H9 (cell line): ENCODE data around the gene SPRN. TPM values are rescaled to one million over a fixed set of nuclear protein-coding genes. Genes with fewer than 3 reads are reported as not detected.

Source experiments
- DNase-seq: peaks from one replicate; pipeline ENCODE4 v3.0.0-alpha.2; 2017
- H2AFZ ChIP-seq: one replicate; pipeline ENCODE4 v1.6.1; 2013; ENCODE audit warnings: mild to moderate bottlenecking, low read length, control low read depth, moderate library complexity
- H2AK5ac ChIP-seq: 2 replicates; pipeline ENCODE4 v1.6.1; 2013; ENCODE audit warnings: low read length, control low read depth, mixed read lengths; ENCODE audit not compliant: insufficient read length
- H2BK120ac ChIP-seq: one replicate; pipeline ENCODE4 v1.6.1; 2013; ENCODE audit warnings: low read depth, mild to moderate bottlenecking, low read length, control low read depth, inconsistent platforms; ENCODE audit not compliant: poor library complexity, severe bottlenecking
- H2BK12ac ChIP-seq: 2 replicates; pipeline ENCODE4 v1.6.1; 2013; ENCODE audit warnings: low read length, control low read depth, mixed read lengths, low read depth; ENCODE audit not compliant: insufficient read length
- H2BK15ac ChIP-seq: 2 replicates; pipeline ENCODE4 v1.6.1; 2013; ENCODE audit warnings: low read depth, low read length, control low read depth
- H2BK20ac ChIP-seq: one replicate; pipeline ENCODE4 v1.6.1; 2013; ENCODE audit warnings: low read depth, mild to moderate bottlenecking, low read length, control low read depth, inconsistent platforms; ENCODE audit not compliant: poor library complexity, severe bottlenecking
- H2BK5ac ChIP-seq: 2 replicates; pipeline ENCODE4 v1.6.1; 2013; ENCODE audit warnings: low read length, control low read depth, mixed read lengths; ENCODE audit not compliant: insufficient read length
- H3K14ac ChIP-seq: 2 replicates; pipeline ENCODE4 v1.6.1; 2013; ENCODE audit warnings: low read length, control low read depth; ENCODE audit not compliant: insufficient read depth
- H3K18ac ChIP-seq: 2 replicates; pipeline ENCODE4 v1.6.1; 2013; ENCODE audit warnings: low read depth, mild to moderate bottlenecking, mixed read lengths, low read length, control low read depth; ENCODE audit not compliant: insufficient read length
- H3K23ac ChIP-seq: 2 replicates; pipeline ENCODE4 v1.6.1; 2013; ENCODE audit warnings: low read length, control low read depth, mixed read lengths, low read depth; ENCODE audit not compliant: insufficient read length
- H3K23me2 ChIP-seq: 2 replicates; pipeline ENCODE4 v1.6.1; 2013; ENCODE audit warnings: low read depth, mild to moderate bottlenecking, mixed read lengths, low read length, control low read depth; ENCODE audit not compliant: insufficient read length, poor library complexity, severe bottlenecking
- H3K27ac ChIP-seq: 2 replicates; pipeline ENCODE4 v1.5.1; 2013; ENCODE audit warnings: low read length, control low read depth, mixed read lengths, low read depth; ENCODE audit not compliant: insufficient read length
- H3K27me3 ChIP-seq: 2 replicates; pipeline ENCODE4 v1.6.1; 2013; ENCODE audit warnings: low read length, control low read depth, inconsistent platforms; ENCODE audit not compliant: insufficient read depth
- H3K4ac ChIP-seq: 2 replicates; pipeline ENCODE4 v1.6.1; 2013; ENCODE audit warnings: low read depth, mild to moderate bottlenecking, control low read depth, inconsistent platforms, low read length, moderate library complexity
- H3K4me1 ChIP-seq: 2 replicates; pipeline ENCODE4 v1.6.1; 2013; ENCODE audit warnings: low read length, control low read depth, inconsistent platforms; ENCODE audit not compliant: insufficient read depth
- H3K4me2 ChIP-seq: 2 replicates; pipeline ENCODE4 v1.6.1; 2013; ENCODE audit warnings: low read length, control low read depth, mixed read lengths; ENCODE audit not compliant: insufficient read length, insufficient read depth
- H3K56ac ChIP-seq: 2 replicates; pipeline ENCODE4 v1.6.1; 2013; ENCODE audit warnings: low read depth, mild to moderate bottlenecking, mixed read lengths, low read length, control low read depth; ENCODE audit not compliant: insufficient read length
- H3K79me1 ChIP-seq: 2 replicates; pipeline ENCODE4 v1.6.1; 2013; ENCODE audit warnings: low read depth, mild to moderate bottlenecking, moderate library complexity, low read length, control low read depth, inconsistent platforms; ENCODE audit not compliant: insufficient read depth, poor library complexity, severe bottlenecking
- H3K79me2 ChIP-seq: 2 replicates; pipeline ENCODE4 v1.6.1; 2013; ENCODE audit warnings: low read length, control low read depth, inconsistent platforms; ENCODE audit not compliant: insufficient read depth
- H3K9ac ChIP-seq: 2 replicates; pipeline ENCODE4 v1.6.1; 2013; ENCODE audit warnings: low read length, control low read depth, mixed read lengths; ENCODE audit not compliant: insufficient read length; ENCODE audit errors: extremely low read depth
- H3K9me3 ChIP-seq: one replicate; pipeline ENCODE4 v1.6.1; 2013; ENCODE audit warnings: low read depth, low read length, inconsistent platforms; ENCODE audit not compliant: control insufficient read depth
- H3T11ph ChIP-seq: one replicate; pipeline ENCODE4 v1.6.1; 2013; ENCODE audit warnings: mild to moderate bottlenecking, low read length, control low read depth, inconsistent platforms
- H4K20me1 ChIP-seq: one replicate; pipeline ENCODE4 v1.6.1; 2013; ENCODE audit not compliant: control insufficient read depth, insufficient read length, insufficient read depth
- H4K5ac ChIP-seq: 2 replicates; pipeline ENCODE4 v1.6.1; 2013; ENCODE audit warnings: low read depth, mild to moderate bottlenecking, mixed read lengths, low read length, control low read depth; ENCODE audit not compliant: insufficient read length
- H4K8ac ChIP-seq: replicated peaks from 2 replicates; pipeline ENCODE4 v1.6.1; 2013; ENCODE audit warnings: low read length, control low read depth, mixed read lengths, low read depth; ENCODE audit not compliant: insufficient read length
- H4K91ac ChIP-seq: 2 replicates; pipeline ENCODE4 v1.6.1; 2013; ENCODE audit warnings: low read depth, mild to moderate bottlenecking, moderate library complexity, mixed read lengths, low read length, control low read depth; ENCODE audit not compliant: insufficient read length
- H3K27ac Mint-ChIP-seq, 3 experiments: 2 replicates in 2 of 3; 3 replicates in 1 of 3; pipeline ENCODE4 v1.8.0; 2020 to 2021; ENCODE audit warnings: mixed read lengths in 3 of 3, mild to moderate bottlenecking in 1 of 3, moderate library complexity in 1 of 3
- H3K27me3 Mint-ChIP-seq: 2 replicates; pipeline ENCODE4 v1.8.0; 2021; ENCODE audit warnings: low read depth, mild to moderate bottlenecking, moderate library complexity, mixed read lengths
- H3K36me3 Mint-ChIP-seq, 3 experiments: 2 replicates in 2 of 3; 3 replicates in 1 of 3; pipeline ENCODE4 v1.8.0; 2020 to 2021; ENCODE audit warnings: low read depth in 3 of 3, mixed read lengths in 3 of 3; ENCODE audit not compliant: insufficient read depth in 1 of 3
- H3K4me1 Mint-ChIP-seq, 2 experiments: 2 replicates each; pipeline ENCODE4 v1.8.0; 2020; ENCODE audit warnings: mixed read lengths in 2 of 2
- H3K4me3 Mint-ChIP-seq, 2 experiments: 2 replicates in 1 of 2; 3 replicates in 1 of 2; pipeline ENCODE4 v1.8.0; 2020 to 2021; ENCODE audit warnings: mild to moderate bottlenecking in 2 of 2, mixed read lengths in 2 of 2, moderate library complexity in 1 of 2
- H3K9me3 Mint-ChIP-seq, 2 experiments: 2 replicates in 1 of 2; 3 replicates in 1 of 2; pipeline ENCODE4 v1.8.0; 2020; ENCODE audit warnings: mild to moderate bottlenecking in 2 of 2, mixed read lengths in 2 of 2, moderate library complexity in 1 of 2
- WGBS: extraction: QIAGEN DNeasy Blood & Tissue Kit; methylation state at CpG from one replicate; pipeline ENCODE4 v1.1.7; 2013; ENCODE audit warnings: missing lambda C conversion rate, low lambda C conversion rate, mixed read lengths; ENCODE audit not compliant: insufficient read length; ENCODE audit errors: extremely low coverage; 5-methylcytosine and 5-hydroxymethylcytosine counted together
- total RNA-seq: library from RNA; stranded (reverse); gene quantifications from 2 replicates; pipeline ENCODE4 v1.2.1, GENCODE V29; 2021
- TF ChIP-seq, protein P1 (sequence below): fragments of 200-600 bp; sonication (generic); conservative IDR thresholded peaks from 3 replicates; pipeline ENCODE4 v1.8.0; 2021; ENCODE audit warnings: antibody characterized with exemption, mild to moderate bottlenecking

Gene SPRN
- total RNA-seq, 1 experiment from 2014 or later: 0.42 TPM

DNA sequence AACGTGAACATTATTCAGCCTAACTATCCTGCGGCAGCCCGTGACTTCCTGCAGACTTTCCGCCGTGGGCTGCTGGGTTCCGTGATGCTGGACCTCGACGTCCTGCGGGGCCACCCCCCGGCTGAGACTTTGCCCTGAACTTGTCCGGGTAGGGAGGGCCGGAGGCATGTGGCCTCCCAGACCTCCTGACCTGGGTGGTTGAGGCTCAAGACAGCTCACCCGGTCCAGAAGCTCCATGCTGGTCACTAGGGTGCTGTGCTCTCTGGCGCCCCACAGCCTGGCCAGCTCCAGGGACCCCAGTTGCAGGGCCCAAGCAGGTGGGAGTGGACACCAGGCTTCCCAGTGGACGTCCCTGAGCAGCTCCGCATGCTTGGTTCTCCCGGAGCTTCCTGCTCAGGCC lies 4.4 kb downstream of the SPRN start:
- H2BK15ac ChIP-seq: no peak overlapping the region
- no peaks in the 10 kb centered on the region for H3K4me1 Mint-ChIP-seq
- TF ChIP-seq, protein P1, sequence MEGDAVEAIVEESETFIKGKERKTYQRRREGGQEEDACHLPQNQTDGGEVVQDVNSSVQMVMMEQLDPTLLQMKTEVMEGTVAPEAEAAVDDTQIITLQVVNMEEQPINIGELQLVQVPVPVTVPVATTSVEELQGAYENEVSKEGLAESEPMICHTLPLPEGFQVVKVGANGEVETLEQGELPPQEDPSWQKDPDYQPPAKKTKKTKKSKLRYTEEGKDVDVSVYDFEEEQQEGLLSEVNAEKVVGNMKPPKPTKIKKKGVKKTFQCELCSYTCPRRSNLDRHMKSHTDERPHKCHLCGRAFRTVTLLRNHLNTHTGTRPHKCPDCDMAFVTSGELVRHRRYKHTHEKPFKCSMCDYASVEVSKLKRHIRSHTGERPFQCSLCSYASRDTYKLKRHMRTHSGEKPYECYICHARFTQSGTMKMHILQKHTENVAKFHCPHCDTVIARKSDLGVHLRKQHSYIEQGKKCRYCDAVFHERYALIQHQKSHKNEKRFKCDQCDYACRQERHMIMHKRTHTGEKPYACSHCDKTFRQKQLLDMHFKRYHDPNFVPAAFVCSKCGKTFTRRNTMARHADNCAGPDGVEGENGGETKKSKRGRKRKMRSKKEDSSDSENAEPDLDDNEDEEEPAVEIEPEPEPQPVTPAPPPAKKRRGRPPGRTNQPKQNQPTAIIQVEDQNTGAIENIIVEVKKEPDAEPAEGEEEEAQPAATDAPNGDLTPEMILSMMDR: no peak
- H3K4me1 ChIP-seq: no peaks in the 10 kb centered on the region
- no peak overlapping the region for H3K9ac ChIP-seq
- H3K14ac ChIP-seq: no peak overlapping the region
- WGBS: no CpG with 5 or more reads among the region's 17 CpGs
- H3K23ac ChIP-seq: no peak overlapping the region
- no peak overlapping the region for H2BK20ac ChIP-seq
- peaks cover 3% of the 10 kb centered on the region for H3K23me2 ChIP-seq
- H3K79me1 ChIP-seq: no peaks in the 10 kb centered on the region
- no peak overlapping the region for H4K91ac ChIP-seq
- H3K9me3 Mint-ChIP-seq: peaks cover 8 to 12% of the 10 kb centered on the region in 2 experiments
- no peak overlapping the region for H3T11ph ChIP-seq
- no peak overlapping the region for H3K27ac ChIP-seq
- H3K36me3 Mint-ChIP-seq: peaks cover 14 to 28% (median 23%) of the 10 kb centered on the region in 3 experiments
- H3K56ac ChIP-seq: no peak overlapping the region
- H3K27ac Mint-ChIP-seq: no peak overlapping the region
- no peak overlapping the region for H2AFZ ChIP-seq
- no peak overlapping the region for H3K18ac ChIP-seq
- H3K79me2 ChIP-seq: no peaks in the 10 kb centered on the region
- no peak overlapping the region for H3K4me2 ChIP-seq
- H3K4ac ChIP-seq: no peak overlapping the region
- H2BK12ac ChIP-seq: no peak overlapping the region
- H2BK5ac ChIP-seq: no peak overlapping the region
- no peak overlapping the region for H3K4me3 Mint-ChIP-seq
- H4K20me1 ChIP-seq: peaks cover 4% of the 10 kb centered on the region
- peaks cover 6% of the 10 kb centered on the region for H3K9me3 ChIP-seq
- no peak overlapping the region for H4K5ac ChIP-seq
- no peaks in the 10 kb centered on the region for H3K27me3 ChIP-seq
- H2AK5ac ChIP-seq: no peak overlapping the region
- DNase-seq: no peak
- no peak overlapping the region for H4K8ac ChIP-seq
- peaks cover 11% of the 10 kb centered on the region for H3K27me3 Mint-ChIP-seq
- no peak overlapping the region for H2BK120ac ChIP-seq
